Thyroid gland (tissue), 4 donors: ENCODE results near the gene CST9L.

Experiments
- POLR2A ChIP-seq, 2 donors: fragments of 450-650 bp; IDR thresholded peaks; one replicate each; pipeline ENCODE4 v1.6.1; 2017; ENCODE audit warnings: antibody characterized with exemption in 2 of 2, mild to moderate bottlenecking in 2 of 2, moderate library complexity in 1 of 2
- TF ChIP-seq, protein P1 (sequence below), 6 experiments: fragments of 200-600 bp in 3 of 6; fragments of 450-650 bp in 3 of 6; sonication (generic) in 3 of 6; IDR thresholded peaks; one replicate each; pipeline ENCODE4 v1.5.1; 2016 to 2019; ENCODE audit warnings: antibody characterized with exemption in 6 of 6, mild to moderate bottlenecking in 2 of 6, inconsistent platforms in 1 of 6, moderate library complexity in 1 of 6

GRCh38 chr20:23565503-23566045 is 2.7 kb downstream of the CST9L start:
- TF ChIP-seq, protein P1, sequence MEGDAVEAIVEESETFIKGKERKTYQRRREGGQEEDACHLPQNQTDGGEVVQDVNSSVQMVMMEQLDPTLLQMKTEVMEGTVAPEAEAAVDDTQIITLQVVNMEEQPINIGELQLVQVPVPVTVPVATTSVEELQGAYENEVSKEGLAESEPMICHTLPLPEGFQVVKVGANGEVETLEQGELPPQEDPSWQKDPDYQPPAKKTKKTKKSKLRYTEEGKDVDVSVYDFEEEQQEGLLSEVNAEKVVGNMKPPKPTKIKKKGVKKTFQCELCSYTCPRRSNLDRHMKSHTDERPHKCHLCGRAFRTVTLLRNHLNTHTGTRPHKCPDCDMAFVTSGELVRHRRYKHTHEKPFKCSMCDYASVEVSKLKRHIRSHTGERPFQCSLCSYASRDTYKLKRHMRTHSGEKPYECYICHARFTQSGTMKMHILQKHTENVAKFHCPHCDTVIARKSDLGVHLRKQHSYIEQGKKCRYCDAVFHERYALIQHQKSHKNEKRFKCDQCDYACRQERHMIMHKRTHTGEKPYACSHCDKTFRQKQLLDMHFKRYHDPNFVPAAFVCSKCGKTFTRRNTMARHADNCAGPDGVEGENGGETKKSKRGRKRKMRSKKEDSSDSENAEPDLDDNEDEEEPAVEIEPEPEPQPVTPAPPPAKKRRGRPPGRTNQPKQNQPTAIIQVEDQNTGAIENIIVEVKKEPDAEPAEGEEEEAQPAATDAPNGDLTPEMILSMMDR (IDR thresholded peaks at IDR 0.05), result no peak
- no peak for TF ChIP-seq POLR2A (IDR thresholded peaks at IDR 0.05)
